Stomach (tissue), 4 donors: ENCODE results near the gene CNR2.
A peak's percentile ranks its signal among the peaks of the same experiment; 100 is the strongest.

Source experiments
- CTCF ChIP-seq, 7 experiments: fragments of 450-650 bp in 4 of 7; fragments of 200-600 bp in 3 of 7; sonication (generic) in 3 of 7; IDR thresholded peaks; one replicate each; pipeline ENCODE4 v1.5.1; 2016 to 2019; ENCODE audit warnings: antibody characterized with exemption in 7 of 7, control low read depth in 2 of 7, mild to moderate bottlenecking in 1 of 7
- POLR2A ChIP-seq, 4 donors: fragments of 450-650 bp; IDR thresholded peaks; one replicate each; pipeline ENCODE4 v1.6.1; 2016; ENCODE audit warnings: antibody characterized with exemption in 4 of 4, control low read depth in 2 of 4, mild to moderate bottlenecking in 1 of 4, moderate library complexity in 1 of 4
- POLR2AphosphoS5 ChIP-seq, 3 donors: sonication (generic); formaldehyde crosslinking; IDR thresholded peaks; one replicate each; pipeline ENCODE4 v1.6.1; 2016; ENCODE audit warnings: antibody characterized with exemption in 3 of 3

GRCh38 chr1:23957096-23957495 is 43.9 kb upstream of the CNR2 start:
- no peak for TF ChIP-seq CTCF (IDR thresholded peaks at IDR 0.05)
- peak in 2 of 3 donors; percentile 25 to 63 for TF ChIP-seq POLR2AphosphoS5 (IDR thresholded peaks at IDR 0.05)
- no peak for TF ChIP-seq POLR2A (IDR thresholded peaks at IDR 0.05)
